ENCODE data around the gene PPME1.

The PPME1 gene

DNA sequence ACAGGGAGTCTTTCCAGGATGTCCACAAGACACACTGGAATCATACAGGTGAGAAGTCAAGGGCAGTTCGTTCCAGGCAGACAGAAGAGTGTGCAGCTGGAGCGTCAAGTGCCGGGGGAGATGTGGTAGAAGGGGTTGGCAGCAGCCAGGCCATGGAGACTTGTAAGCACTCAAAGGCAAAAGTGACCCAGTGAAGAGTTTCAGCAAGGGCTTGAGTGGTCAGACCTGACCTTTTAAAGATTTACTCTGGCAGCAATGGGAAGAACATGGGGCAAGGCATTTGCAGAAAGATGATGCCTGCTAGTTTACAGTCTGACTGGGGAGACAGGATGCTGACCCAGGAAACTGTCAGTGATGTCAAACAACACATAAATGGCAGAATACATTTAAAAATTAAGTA is 111.3 kb downstream of the PPME1 start:
- no peak for DNase-seq (ENCODE audit: low spot score)

DNA sequence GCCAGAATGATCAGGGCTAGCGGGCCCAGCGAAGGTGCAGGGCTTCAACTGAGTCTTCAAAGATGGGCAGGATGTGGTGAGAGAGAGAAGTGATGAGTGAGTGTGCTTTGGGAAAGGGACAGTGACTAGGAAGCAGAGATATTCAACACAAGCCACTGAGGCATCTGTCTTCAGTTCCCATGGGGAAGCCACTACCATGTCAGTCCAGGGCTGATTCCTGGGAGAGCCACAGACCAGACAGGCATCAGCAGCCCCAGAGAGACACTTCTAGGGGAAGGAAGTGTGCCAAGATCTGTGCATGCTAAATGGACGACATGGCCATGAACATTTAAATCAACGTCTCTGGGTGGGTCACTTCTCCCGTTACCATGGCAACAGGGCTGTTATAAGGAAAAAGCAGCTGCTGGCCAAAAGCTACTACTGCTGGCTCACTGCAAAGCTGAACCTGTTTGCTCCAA is 111.9 kb downstream of the PPME1 start:
- DNase-seq (ENCODE audit: low spot score), result no peak

GRCh38 chr11:74283580-74284180 is 112.6 kb downstream of the PPME1 start:
- DNase-seq (ENCODE audit: low spot score), result no peak

DNA sequence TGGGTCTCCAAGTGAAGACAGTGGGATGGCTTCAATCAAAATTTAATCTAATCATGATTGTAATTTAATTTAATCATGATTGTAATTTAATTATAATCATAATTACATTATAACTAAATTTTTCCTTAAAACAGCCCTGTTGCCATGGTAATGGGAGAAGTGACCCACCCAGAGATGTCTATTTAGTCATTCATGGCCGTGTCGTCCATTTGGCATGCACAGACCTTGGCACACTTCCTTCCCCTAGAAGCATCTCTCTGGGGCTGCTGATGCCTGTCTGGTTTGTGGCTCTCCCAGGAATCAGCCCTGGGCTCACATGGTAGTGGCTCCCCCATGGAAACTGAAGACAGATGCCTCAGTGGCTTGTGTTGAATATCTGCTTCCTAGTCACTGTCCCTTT is 113.4 kb downstream of the PPME1 start:
- DNase-seq (ENCODE audit: low spot score), result no peak

DNA sequence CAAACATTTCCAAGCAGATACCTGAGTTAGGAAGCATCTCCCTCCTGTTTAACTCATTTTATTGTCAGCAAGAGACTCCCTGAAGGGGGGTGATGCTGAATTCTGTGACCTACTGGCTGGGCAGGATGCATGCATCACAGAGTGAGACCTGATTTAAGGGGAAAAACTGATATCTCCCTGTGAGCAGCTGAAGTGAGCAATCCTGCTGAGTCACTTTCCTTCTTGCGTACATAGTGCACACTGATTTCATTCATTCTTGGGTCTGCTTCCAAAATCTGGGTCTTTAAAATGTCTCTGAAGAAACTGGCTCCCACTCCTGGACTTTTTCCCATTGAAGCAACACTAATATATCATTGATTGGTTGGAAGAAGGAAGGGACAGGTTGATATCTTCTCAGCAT is 117.1 kb downstream of the PPME1 start:
- no peak for DNase-seq (ENCODE audit: low spot score)

- no peak for DNase-seq (ENCODE audit: low spot score)
These were observed 117.8 kb downstream of the PPME1 start for GRCh38 chr11:74288911-74289310.

GRCh38 chr11:74297484-74297883 is 126.4 kb downstream of the PPME1 start:
- DNase-seq (ENCODE audit: low spot score), result no peak

DNA sequence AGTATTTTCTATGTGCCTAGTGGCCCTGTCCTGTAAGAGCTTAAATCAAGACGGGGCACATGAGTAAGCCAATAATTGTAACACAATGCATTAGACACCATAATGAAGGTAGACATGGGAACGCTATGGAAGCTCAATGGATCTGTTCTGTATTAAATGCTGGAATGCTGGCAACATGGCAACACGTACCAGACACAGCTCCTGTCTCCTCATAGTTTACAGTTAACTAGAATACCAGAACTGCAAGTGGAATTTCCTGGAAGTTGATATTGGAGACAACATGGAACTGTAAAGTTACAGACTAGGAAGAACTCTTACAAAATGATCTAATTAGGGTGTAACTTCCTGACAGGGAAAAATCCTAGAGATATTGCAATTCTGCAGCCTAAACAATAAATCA is 127.9 kb downstream of the PPME1 start:
- no peak for DNase-seq (ENCODE audit: low spot score)

Measured in LoVo (cell line).